ENCODE data around the gene PTPRN2. TPM values are rescaled to one million over a fixed set of nuclear protein-coding genes. Genes with fewer than 3 reads are reported as not detected.

The PTPRN2 gene
- total and polyA plus RNA-seq, 2 donors (not counting 3 experiments of a cell fraction or from before 2014, with no cell fraction given): 0.62 to 0.88 TPM

DNA sequence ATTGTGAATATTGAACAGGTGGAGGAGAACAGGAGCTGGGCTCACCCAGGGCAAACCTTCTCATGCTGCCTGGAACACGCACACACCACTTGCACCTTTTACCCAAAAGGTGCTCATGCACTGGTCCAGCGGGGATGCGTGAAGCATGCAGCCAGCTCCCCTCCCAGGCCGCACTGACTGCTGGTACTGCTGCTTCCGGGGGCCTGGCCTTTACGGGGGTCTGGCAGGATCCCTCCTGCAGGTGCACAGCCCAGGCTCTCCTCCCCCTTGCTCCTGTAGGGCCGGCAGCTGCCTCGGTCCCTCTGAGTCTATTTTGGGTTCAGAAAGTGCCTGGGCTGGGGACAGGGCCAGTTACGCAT lies 1029.1 kb downstream of the PTPRN2 start:
- dilution Hi-C loops (cut with MboI; ENCODE audit: extremely low pct_ligation_motif_present, low sequenced_read_pairs): no loop called here
- Histone ChIP-seq H3K4me2 (ENCODE audit: insufficient read depth, low read length) (no peak overlapping the region), H3K9me1 (replicated peaks; ENCODE audit: control insufficient read depth, extremely low read depth, insufficient read depth, low read length) (no peaks in the 10 kb centered on the region), H3K79me2 (ENCODE audit: control insufficient read depth, insufficient read depth, low read length) (no peaks in the 10 kb centered on the region), H3K36me3 (ENCODE audit: control insufficient read depth in 2 of 2, extremely low read depth in 1 of 2, insufficient read depth in 2 of 2, low read length in 2 of 2) (no peaks in the 10 kb centered on the region), H3K4me3 (replicated peaks in 1 of 3; ENCODE audit: insufficient read depth in 1 of 3, low read depth in 1 of 3, low read length in 3 of 3) (no peak overlapping the region), H3K9me3 (replicated peaks; ENCODE audit: control insufficient read depth, insufficient read depth, low read length) (no peaks in the 10 kb centered on the region), H3K27ac (ENCODE audit: insufficient read depth, low read depth, low read length) (no peak overlapping the region), H3K27me3 (ENCODE audit: control insufficient read depth in 2 of 2, insufficient read depth in 2 of 2, low read length in 2 of 2) (no peaks in the 10 kb centered on the region), H3K9ac (replicated peaks; ENCODE audit: extremely low read depth, insufficient read depth, low read length) (no peak overlapping the region), H3K4me1 (ENCODE audit: control insufficient read depth, extremely low read depth, insufficient read depth, low read length) (no peaks in the 10 kb centered on the region), H2AFZ (ENCODE audit: low read depth, low read length) (no peak overlapping the region), H4K20me1 (replicated peaks; ENCODE audit: control insufficient read depth, extremely low read depth, insufficient read depth, low read length) (no peaks in the 10 kb centered on the region)
- DNase-seq (ENCODE audit: low read depth, low spot score): no peak
- no peak for FAIRE-seq
- intact Hi-C loops (cut with micrococcal nuclease): no loop called here
- POLR2A ChIA-PET: no interaction called here
- BruUV-seq (replicated peaks): no TSS peak
- no peak for TF ChIP-seq EZH2 (IDR thresholded peaks at IDR 0.05; ENCODE audit: borderline replicate concordance, low read depth, low read length, severe bottlenecking)
- no peak for TF ChIP-seq CTCF (IDR thresholded peaks at IDR 0.05; ENCODE audit: extremely low read depth in 1 of 2, insufficient read depth in 1 of 2, low read depth in 1 of 2, low read length in 2 of 2)
- TF ChIP-seq MYC (IDR thresholded peaks at IDR 0.05; ENCODE audit: low read depth, low read length): no peak
- no peak for TF ChIP-seq FOS (IDR thresholded peaks at IDR 0.05; ENCODE audit: borderline replicate concordance, insufficient read depth, low read length)
- TF ChIP-seq JUN (IDR thresholded peaks at IDR 0.05; ENCODE audit: borderline replicate concordance, insufficient read depth, insufficient read length, low read depth): no peak
- no peak for TF ChIP-seq GATA2 (IDR thresholded peaks at IDR 0.05; ENCODE audit: insufficient read depth, insufficient read length, low read depth, low read length)
- CTCF ChIA-PET: no interaction called here

- ChIA-PET CTCF (no interaction called here), POLR2A (no interaction called here)
- DNase-seq (ENCODE audit: low read depth, low spot score) (no peak), FAIRE-seq (no peak)
- Histone ChIP-seq H3K9me1 (replicated peaks; ENCODE audit: control insufficient read depth, extremely low read depth, insufficient read depth, low read length) (no peaks in the 10 kb centered on the region), H3K27ac (ENCODE audit: insufficient read depth, low read depth, low read length) (no peak overlapping the region), H3K79me2 (ENCODE audit: control insufficient read depth, insufficient read depth, low read length) (no peaks in the 10 kb centered on the region), H3K4me2 (ENCODE audit: insufficient read depth, low read length) (no peak overlapping the region), H3K36me3 (ENCODE audit: control insufficient read depth in 2 of 2, extremely low read depth in 1 of 2, insufficient read depth in 2 of 2, low read length in 2 of 2) (no peaks in the 10 kb centered on the region), H4K20me1 (replicated peaks; ENCODE audit: control insufficient read depth, extremely low read depth, insufficient read depth, low read length) (no peaks in the 10 kb centered on the region), H3K4me3 (replicated peaks in 1 of 3; ENCODE audit: insufficient read depth in 1 of 3, low read depth in 1 of 3, low read length in 3 of 3) (no peak overlapping the region), H3K9ac (replicated peaks; ENCODE audit: extremely low read depth, insufficient read depth, low read length) (no peak overlapping the region), H2AFZ (ENCODE audit: low read depth, low read length) (no peak overlapping the region), H3K9me3 (replicated peaks; ENCODE audit: control insufficient read depth, insufficient read depth, low read length) (no peaks in the 10 kb centered on the region), H3K27me3 (ENCODE audit: control insufficient read depth in 2 of 2, insufficient read depth in 2 of 2, low read length in 2 of 2) (no peaks in the 10 kb centered on the region), H3K4me1 (ENCODE audit: control insufficient read depth, extremely low read depth, insufficient read depth, low read length) (no peaks in the 10 kb centered on the region)
- dilution Hi-C loops (cut with MboI; ENCODE audit: extremely low pct_ligation_motif_present, low sequenced_read_pairs): no loop called here
- no TSS peak for BruUV-seq (replicated peaks)
- no peak for TF ChIP-seq MYC (IDR thresholded peaks at IDR 0.05; ENCODE audit: low read depth, low read length)
- TF ChIP-seq EZH2 (IDR thresholded peaks at IDR 0.05; ENCODE audit: borderline replicate concordance, low read depth, low read length, severe bottlenecking): no peak
- TF ChIP-seq JUN (IDR thresholded peaks at IDR 0.05; ENCODE audit: borderline replicate concordance, insufficient read depth, insufficient read length, low read depth): no peak
- TF ChIP-seq GATA2 (IDR thresholded peaks at IDR 0.05; ENCODE audit: insufficient read depth, insufficient read length, low read depth, low read length): no peak
- no peak for TF ChIP-seq POLR2AphosphoS5 (IDR thresholded peaks at IDR 0.05; ENCODE audit: insufficient read depth, low read depth, low read length)
- TF ChIP-seq, protein P1, sequence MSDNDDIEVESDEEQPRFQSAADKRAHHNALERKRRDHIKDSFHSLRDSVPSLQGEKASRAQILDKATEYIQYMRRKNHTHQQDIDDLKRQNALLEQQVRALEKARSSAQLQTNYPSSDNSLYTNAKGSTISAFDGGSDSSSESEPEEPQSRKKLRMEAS (IDR thresholded peaks at IDR 0.05; ENCODE audit: insufficient read depth, insufficient read length): no peak
- TF ChIP-seq FOS (IDR thresholded peaks at IDR 0.05; ENCODE audit: borderline replicate concordance, insufficient read depth, low read length): no peak
- no peak for TF ChIP-seq POLR2A (IDR thresholded peaks at IDR 0.05; ENCODE audit: low read depth, low read length)
- no peak for TF ChIP-seq CTCF (IDR thresholded peaks at IDR 0.05; ENCODE audit: extremely low read depth in 1 of 2, insufficient read depth in 1 of 2, low read depth in 1 of 2, low read length in 2 of 2)
- intact Hi-C loops (cut with micrococcal nuclease): no loop called here
These were observed 1029.6 kb downstream of the PTPRN2 start for GRCh38 chr7:157558061-157558460.

All from endothelial cell of umbilical vein (primary cell).